Stimulated activated CD4-positive, alpha-beta T cell treated with anti-CD3 and anti-CD28 coated beads, Interleukin-1b, Interleukin-23, amount 100 ng/mL, for 1 hour (primary cell): Measurements from ENCODE around the gene NPHP4.

ENCODE experiments used
- DNase-seq, 2 donors: peaks; one replicate each; pipeline ENCODE4 v3.0.0-alpha.2; 2020; ENCODE audit warnings: low read depth in 2 of 2

NPHP4 gene

GRCh38 chr1:5990913-5991312 is 1.3 kb downstream of the NPHP4 start:
- no peak for DNase-seq

- no peak for DNase-seq
These were observed 2.4 kb downstream of the NPHP4 start for GRCh38 chr1:5989731-5990271.

- DNase-seq: no peak
These were observed 3.0 kb downstream of the NPHP4 start for GRCh38 chr1:5989286-5989605.

GRCh38 chr1:5988596-5989285 is 3.5 kb downstream of the NPHP4 start:
- DNase-seq: no peak

- no peak for DNase-seq
These were observed 6.2 kb downstream of the NPHP4 start for GRCh38 chr1:5986018-5986417.

- DNase-seq: no peak
These were observed 7.0 kb downstream of the NPHP4 start for GRCh38 chr1:5985250-5985649.

- no peak for DNase-seq
These were observed 8.7 kb downstream of the NPHP4 start for GRCh38 chr1:5983361-5984103.

- no peak for DNase-seq
These were observed 9.4 kb downstream of the NPHP4 start for GRCh38 chr1:5982868-5983267.

GRCh38 chr1:5982276-5982675 is 9.9 kb downstream of the NPHP4 start:
- no peak for DNase-seq

- no peak for DNase-seq
These were observed 11.2 kb downstream of the NPHP4 start for GRCh38 chr1:5981009-5981380.

- DNase-seq: no peak
These were observed 11.8 kb downstream of the NPHP4 start for GRCh38 chr1:5980314-5981008.

- no peak for DNase-seq
These were observed 12.5 kb downstream of the NPHP4 start for GRCh38 chr1:5979536-5980313.

GRCh38 chr1:5978452-5978851 is 13.8 kb downstream of the NPHP4 start:
- no peak for DNase-seq

GRCh38 chr1:5977494-5978444 is 14.5 kb downstream of the NPHP4 start:
- no peak for DNase-seq

GRCh38 chr1:5976726-5977493 is 15.3 kb downstream of the NPHP4 start:
- no peak for DNase-seq

GRCh38 chr1:5976231-5976630 is 16.0 kb downstream of the NPHP4 start:
- no peak for DNase-seq

- no peak for DNase-seq
These were observed 16.9 kb downstream of the NPHP4 start for GRCh38 chr1:5975133-5975880.

GRCh38 chr1:5974631-5975030 is 17.6 kb downstream of the NPHP4 start:
- no peak for DNase-seq

- no peak for DNase-seq
These were observed 18.5 kb downstream of the NPHP4 start for GRCh38 chr1:5973771-5974170.

GRCh38 chr1:5972198-5972520 is 20.1 kb downstream of the NPHP4 start:
- DNase-seq: no peak
